Breast epithelium (tissue), 3 donors: ENCODE measurements around the gene SLC2A4.

ENCODE experiments used
- POLR2A ChIP-seq: fragments of 450-650 bp; IDR thresholded peaks from one replicate; pipeline ENCODE4 v1.6.1; 2016; ENCODE audit warnings: antibody characterized with exemption, mild to moderate bottlenecking, moderate library complexity
- POLR2AphosphoS5 ChIP-seq, 3 donors: sonication (generic); formaldehyde crosslinking; IDR thresholded peaks; one replicate each; pipeline ENCODE4 v1.6.1; 2017; ENCODE audit warnings: antibody characterized with exemption in 3 of 3

DNA sequence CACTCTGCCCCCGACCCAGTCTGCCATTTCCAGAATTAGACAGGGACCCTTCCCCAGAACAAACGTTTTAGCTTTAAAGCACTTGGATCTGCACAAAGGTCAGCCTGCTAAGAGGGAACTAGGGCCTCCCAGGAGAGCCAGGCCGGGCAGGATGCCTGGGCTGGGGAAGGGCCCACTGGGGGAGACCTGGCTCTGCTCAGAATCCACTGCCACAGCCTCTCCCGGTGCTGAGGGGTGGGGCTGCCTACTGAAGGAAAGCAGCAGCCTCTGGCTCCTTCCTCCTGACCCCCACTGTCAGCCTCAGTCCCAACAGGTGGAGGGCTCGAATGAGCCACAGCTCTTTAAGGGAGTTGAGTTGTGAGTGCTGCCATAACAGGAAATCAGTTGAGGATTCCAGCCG is 11.2 kb downstream of the SLC2A4 start:
- TF ChIP-seq POLR2A: no peak
- TF ChIP-seq POLR2AphosphoS5 (IDR thresholded peaks at IDR 0.05): no peak
